SK-N-SH treated with all-trans-retinoic acid at 6 μM for 48 hours (cell line): ENCODE data around the gene HOOK1.
A peak's percentile ranks its signal among the peaks of the same experiment; 100 is the strongest.

Source experiments
- ATAC-seq: fragments of 200-7000 bp; cut with Tn5 transposase; 3 replicates; pipeline ENCODE4 v1.9.1; 2020; ENCODE audit warnings: mild to moderate bottlenecking, moderate library complexity
- ARNTL ChIP-seq: fragments of 450-650 bp; formaldehyde crosslinking; IDR thresholded peaks from 2 replicates; pipeline ENCODE4 v1.5.0; 2020; ENCODE audit warnings: low read depth, mild to moderate bottlenecking, moderate library complexity, borderline replicate concordance
- BACH2 ChIP-seq: fragments of 250-450 bp; sonication (Bioruptor Pico); IDR thresholded peaks from 2 replicates; pipeline ENCODE4 v1.9.0; 2021; ENCODE audit warnings: mild to moderate bottlenecking, borderline replicate concordance
- CSDC2 ChIP-seq: fragments of 250-450 bp; sonication (Bioruptor Pico); IDR thresholded peaks from 2 replicates; pipeline ENCODE4 v1.5.0; 2020; ENCODE audit warnings: mild to moderate bottlenecking, moderate library complexity
- ESRRG ChIP-seq: fragments of 250-450 bp; sonication (Bioruptor Pico); IDR thresholded peaks from 2 replicates; pipeline ENCODE4 v1.6.1; 2021; ENCODE audit warnings: mild to moderate bottlenecking
- GLIS3 ChIP-seq: fragments of 250-450 bp; sonication (Bioruptor Pico); IDR thresholded peaks from 2 replicates; pipeline ENCODE4 v1.5.0; 2020; ENCODE audit warnings: mild to moderate bottlenecking, moderate library complexity
- OSR1 ChIP-seq: fragments of 250-450 bp; sonication (Bioruptor Pico); IDR thresholded peaks from 2 replicates; pipeline ENCODE4 v1.8.0; 2022; ENCODE audit warnings: moderate library complexity, mild to moderate bottlenecking, inconsistent platforms
- ZFP3 ChIP-seq: fragments of 250-450 bp; sonication (Bioruptor Pico); IDR thresholded peaks from 2 replicates; pipeline ENCODE4 v1.5.0; 2020; ENCODE audit warnings: mild to moderate bottlenecking, moderate library complexity
- ZFP30 ChIP-seq: fragments of 450-650 bp; formaldehyde crosslinking; IDR thresholded peaks from 2 replicates; pipeline ENCODE4 v1.5.0; 2022; ENCODE audit warnings: mild to moderate bottlenecking, moderate library complexity
- ZNF565 ChIP-seq: fragments of 450-650 bp; formaldehyde crosslinking; conservative IDR thresholded peaks from 2 replicates; pipeline ENCODE4 v1.5.0; 2020; ENCODE audit warnings: low read depth, mild to moderate bottlenecking, moderate library complexity
- ZNF70 ChIP-seq: fragments of 450-650 bp; formaldehyde crosslinking; IDR thresholded peaks from 2 replicates; pipeline ENCODE4 v1.5.0; 2020; ENCODE audit warnings: mild to moderate bottlenecking, moderate library complexity
- ZNF8 ChIP-seq: fragments of 450-650 bp; formaldehyde crosslinking; IDR thresholded peaks from 2 replicates; pipeline ENCODE4 v1.5.0; 2020; ENCODE audit warnings: mild to moderate bottlenecking, moderate library complexity
- TF ChIP-seq, protein P1 (sequence below): fragments of 250-450 bp; sonication (Bioruptor Pico); IDR thresholded peaks from 2 replicates; pipeline ENCODE4 v1.8.0; 2020; ENCODE audit warnings: mild to moderate bottlenecking, moderate library complexity, borderline replicate concordance
- TF ChIP-seq, protein P2 (sequence below): fragments of 250-450 bp; sonication (Bioruptor Pico); IDR thresholded peaks from 2 replicates; pipeline ENCODE4 v1.5.0; 2020; ENCODE audit warnings: mild to moderate bottlenecking, moderate library complexity
- TF ChIP-seq, protein P3 (sequence below): fragments of 250-450 bp; sonication (Bioruptor Pico); IDR thresholded peaks from 2 replicates; pipeline ENCODE4 v1.5.1; 2021; ENCODE audit warnings: mild to moderate bottlenecking, moderate library complexity
- TF ChIP-seq, protein P4 (sequence below): fragments of 250-450 bp; sonication (Bioruptor Pico); IDR thresholded peaks from 2 replicates; pipeline ENCODE4 v1.8.0; 2021; ENCODE audit warnings: low read depth, mild to moderate bottlenecking, moderate library complexity, borderline replicate concordance

HOOK1 gene

DNA sequence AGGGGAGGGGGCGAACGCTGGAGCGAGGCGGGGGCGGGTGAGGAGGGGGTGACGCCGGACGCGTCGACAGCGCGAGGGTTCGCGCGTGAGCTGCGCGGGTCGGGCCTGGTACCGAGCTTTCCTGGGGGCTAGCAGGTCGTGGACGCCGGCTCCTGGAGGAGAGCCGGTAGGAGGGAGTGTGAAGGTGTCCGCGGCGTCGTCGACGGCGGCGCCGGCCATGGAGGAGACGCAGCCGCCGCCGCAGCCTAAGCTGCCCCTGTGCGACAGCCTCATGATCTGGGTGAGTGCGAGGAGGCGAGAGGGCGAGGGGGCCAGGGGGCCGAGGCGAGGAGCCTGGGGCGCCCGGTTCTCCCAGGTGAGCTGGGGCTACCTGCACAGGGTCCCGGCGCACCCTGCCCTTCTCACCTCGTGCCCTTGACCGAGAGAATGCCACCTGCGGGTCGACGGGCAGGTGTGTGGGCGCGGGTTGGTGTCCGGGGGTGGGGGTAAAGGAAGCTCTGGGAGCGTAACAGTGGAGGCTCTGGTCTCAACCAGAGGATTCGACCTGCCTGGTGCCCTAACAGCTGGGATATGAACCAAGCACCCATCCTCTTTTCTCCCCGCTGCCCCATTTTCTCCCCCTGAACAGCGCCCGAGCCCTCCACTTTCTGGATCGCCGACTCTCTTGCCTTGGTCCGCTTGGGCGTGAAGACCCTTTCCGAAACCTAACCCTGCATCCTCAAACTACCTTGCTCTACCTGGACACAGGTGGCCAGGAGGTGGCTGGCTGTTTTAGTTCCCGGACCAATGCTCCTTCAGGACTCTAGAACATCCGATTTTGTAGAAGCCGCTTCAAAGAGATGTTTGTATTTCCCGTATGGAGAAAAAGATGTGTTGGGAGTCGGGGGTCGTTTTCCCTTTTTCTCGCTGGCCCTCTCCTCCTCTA is at the start of gene HOOK1:
TSS of gene HOOK1 (plus strand) at position 49 of the 925 bp plus-strand sequence. CDS start at position 218, 169 bp downstream.
- no peak for TF ChIP-seq BACH2 (CRISPR knock-in tag)
- TF ChIP-seq, all 23 proteins: peak for 0
- ATAC-seq = peak; percentile 65

DNA sequence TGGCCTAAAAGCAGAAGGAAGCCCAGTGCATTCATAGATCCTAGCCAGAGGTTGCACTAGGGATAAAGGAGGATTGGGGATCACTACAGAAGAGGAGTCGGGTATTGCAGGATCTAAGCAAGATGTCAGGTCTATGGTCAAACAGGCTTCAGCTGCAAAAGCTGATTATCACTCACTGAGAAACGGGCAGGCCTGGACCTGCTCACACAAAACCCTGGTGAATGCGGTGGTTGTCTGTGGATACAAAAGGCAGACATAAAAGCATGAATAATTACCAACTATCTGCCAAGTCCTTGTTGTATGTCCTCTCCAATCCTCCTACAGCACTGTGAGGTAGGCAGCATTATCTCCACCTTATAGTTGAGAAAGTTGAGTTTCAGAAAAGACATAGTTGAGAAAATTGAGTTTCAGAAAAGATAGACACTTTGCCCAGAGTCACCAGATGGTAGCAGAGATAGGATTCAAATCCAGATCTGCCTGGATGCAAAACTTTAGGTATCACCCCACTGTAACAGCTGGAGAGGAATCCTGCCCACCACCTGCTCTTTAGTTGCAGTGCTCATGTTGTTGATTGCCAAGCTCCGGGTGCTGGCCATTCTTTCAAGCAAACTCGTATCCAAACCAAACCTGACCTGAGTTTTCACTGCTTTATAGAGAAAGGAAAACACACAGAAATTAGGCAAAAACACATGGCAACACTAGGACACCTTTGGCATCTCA is 49.6 kb upstream of the HOOK1 start:
- TF ChIP-seq, protein P1, sequence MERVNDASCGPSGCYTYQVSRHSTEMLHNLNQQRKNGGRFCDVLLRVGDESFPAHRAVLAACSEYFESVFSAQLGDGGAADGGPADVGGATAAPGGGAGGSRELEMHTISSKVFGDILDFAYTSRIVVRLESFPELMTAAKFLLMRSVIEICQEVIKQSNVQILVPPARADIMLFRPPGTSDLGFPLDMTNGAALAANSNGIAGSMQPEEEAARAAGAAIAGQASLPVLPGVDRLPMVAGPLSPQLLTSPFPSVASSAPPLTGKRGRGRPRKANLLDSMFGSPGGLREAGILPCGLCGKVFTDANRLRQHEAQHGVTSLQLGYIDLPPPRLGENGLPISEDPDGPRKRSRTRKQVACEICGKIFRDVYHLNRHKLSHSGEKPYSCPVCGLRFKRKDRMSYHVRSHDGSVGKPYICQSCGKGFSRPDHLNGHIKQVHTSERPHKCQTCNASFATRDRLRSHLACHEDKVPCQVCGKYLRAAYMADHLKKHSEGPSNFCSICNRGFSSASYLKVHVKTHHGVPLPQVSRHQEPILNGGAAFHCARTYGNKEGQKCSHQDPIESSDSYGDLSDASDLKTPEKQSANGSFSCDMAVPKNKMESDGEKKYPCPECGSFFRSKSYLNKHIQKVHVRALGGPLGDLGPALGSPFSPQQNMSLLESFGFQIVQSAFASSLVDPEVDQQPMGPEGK (CRISPR knock-in tag) = no peak
- TF ChIP-seq GLIS3 (CRISPR knock-in tag) = no peak
- TF ChIP-seq ZNF565 (CRISPR knock-in tag) = no peak
- TF ChIP-seq ESRRG (CRISPR knock-in tag) = no peak
- TF ChIP-seq CSDC2 (CRISPR knock-in tag) = no peak
- no peak for TF ChIP-seq OSR1 (CRISPR knock-in tag)
- peak; percentile 7; the same call in 1 of the 3 replicates for ATAC-seq

DNA sequence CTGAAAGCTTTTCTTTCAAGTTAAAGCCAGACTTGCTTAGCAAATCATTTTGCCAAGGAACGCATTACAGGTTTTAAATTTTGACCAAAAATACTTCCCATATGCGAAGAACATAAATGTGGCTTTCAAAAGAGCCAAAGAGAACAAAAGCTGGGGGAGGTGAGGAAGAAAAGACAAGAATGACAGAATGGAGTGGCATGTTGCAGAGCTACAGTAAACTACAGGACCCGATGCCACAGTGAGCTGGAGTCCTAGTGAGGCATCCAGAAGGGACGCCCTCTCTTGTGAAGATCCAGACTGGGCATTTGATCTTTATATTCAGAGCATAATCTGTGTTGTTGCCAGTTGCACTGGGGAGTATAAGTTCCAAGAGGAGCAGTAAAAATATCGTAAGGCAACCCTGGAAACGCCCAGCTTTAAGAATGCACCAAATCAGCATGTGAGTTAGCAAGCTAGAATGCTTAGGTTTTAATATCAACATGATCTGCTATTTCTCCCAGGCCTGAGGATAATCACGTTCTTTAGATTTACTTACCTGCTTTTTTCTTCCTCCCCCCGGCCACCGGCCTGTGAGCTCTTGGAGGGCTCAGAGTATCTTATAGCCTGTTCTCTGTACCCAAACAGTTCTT is 48.4 kb upstream of the HOOK1 start:
- peak; percentile 62 for ATAC-seq
- TF ChIP-seq OSR1 (CRISPR knock-in tag) (no peak), ZFP30 (no peak), ZNF8 (no peak), ESRRG (CRISPR knock-in tag) (no peak), ARNTL (CRISPR knock-in tag) (no peak), ZNF565 (CRISPR knock-in tag) (no peak)
- TF ChIP-seq, protein P1 (CRISPR knock-in tag) = no peak
- TF ChIP-seq, protein P2, sequence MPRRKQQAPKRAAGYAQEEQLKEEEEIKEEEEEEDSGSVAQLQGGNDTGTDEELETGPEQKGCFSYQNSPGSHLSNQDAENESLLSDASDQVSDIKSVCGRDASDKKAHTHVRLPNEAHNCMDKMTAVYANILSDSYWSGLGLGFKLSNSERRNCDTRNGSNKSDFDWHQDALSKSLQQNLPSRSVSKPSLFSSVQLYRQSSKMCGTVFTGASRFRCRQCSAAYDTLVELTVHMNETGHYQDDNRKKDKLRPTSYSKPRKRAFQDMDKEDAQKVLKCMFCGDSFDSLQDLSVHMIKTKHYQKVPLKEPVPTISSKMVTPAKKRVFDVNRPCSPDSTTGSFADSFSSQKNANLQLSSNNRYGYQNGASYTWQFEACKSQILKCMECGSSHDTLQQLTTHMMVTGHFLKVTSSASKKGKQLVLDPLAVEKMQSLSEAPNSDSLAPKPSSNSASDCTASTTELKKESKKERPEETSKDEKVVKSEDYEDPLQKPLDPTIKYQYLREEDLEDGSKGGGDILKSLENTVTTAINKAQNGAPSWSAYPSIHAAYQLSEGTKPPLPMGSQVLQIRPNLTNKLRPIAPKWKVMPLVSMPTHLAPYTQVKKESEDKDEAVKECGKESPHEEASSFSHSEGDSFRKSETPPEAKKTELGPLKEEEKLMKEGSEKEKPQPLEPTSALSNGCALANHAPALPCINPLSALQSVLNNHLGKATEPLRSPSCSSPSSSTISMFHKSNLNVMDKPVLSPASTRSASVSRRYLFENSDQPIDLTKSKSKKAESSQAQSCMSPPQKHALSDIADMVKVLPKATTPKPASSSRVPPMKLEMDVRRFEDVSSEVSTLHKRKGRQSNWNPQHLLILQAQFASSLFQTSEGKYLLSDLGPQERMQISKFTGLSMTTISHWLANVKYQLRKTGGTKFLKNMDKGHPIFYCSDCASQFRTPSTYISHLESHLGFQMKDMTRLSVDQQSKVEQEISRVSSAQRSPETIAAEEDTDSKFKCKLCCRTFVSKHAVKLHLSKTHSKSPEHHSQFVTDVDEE (CRISPR knock-in tag) = no peak
- TF ChIP-seq, protein P3, sequence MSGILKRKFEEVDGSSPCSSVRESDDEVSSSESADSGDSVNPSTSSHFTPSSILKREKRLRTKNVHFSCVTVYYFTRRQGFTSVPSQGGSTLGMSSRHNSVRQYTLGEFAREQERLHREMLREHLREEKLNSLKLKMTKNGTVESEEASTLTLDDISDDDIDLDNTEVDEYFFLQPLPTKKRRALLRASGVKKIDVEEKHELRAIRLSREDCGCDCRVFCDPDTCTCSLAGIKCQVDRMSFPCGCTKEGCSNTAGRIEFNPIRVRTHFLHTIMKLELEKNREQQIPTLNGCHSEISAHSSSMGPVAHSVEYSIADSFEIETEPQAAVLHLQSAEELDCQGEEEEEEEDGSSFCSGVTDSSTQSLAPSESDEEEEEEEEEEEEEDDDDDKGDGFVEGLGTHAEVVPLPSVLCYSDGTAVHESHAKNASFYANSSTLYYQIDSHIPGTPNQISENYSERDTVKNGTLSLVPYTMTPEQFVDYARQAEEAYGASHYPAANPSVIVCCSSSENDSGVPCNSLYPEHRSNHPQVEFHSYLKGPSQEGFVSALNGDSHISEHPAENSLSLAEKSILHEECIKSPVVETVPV (CRISPR knock-in tag) = no peak
- TF ChIP-seq, protein P4, sequence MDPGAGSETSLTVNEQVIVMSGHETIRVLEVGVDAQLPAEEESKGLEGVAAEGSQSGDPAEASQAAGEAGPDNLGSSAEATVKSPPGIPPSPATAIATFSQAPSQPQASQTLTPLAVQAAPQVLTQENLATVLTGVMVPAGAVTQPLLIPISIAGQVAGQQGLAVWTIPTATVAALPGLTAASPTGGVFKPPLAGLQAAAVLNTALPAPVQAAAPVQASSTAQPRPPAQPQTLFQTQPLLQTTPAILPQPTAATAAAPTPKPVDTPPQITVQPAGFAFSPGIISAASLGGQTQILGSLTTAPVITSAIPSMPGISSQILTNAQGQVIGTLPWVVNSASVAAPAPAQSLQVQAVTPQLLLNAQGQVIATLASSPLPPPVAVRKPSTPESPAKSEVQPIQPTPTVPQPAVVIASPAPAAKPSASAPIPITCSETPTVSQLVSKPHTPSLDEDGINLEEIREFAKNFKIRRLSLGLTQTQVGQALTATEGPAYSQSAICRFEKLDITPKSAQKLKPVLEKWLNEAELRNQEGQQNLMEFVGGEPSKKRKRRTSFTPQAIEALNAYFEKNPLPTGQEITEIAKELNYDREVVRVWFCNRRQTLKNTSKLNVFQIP = no peak

DNA sequence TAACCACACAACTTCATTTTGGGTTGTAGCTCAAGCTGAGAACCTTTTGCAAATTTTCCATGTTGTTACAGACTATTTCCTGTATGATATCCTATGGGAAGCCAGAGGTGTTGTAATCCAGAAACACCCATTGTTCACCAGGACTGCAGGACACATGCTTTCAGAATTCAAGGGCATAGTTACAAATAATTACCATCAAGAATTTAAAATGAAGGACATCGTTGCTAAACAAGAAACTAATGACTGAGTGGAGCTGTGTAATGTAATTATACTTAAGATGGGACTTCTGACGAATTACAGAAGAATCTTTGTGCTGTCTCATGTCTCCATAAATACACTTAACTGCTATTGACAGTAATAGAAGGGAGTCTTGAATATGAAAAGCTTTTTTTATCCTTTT is 47.6 kb upstream of the HOOK1 start:
- ATAC-seq = peak; percentile 83
- TF ChIP-seq BACH2 (CRISPR knock-in tag) (no peak), ZFP30 (no peak), GLIS3 (CRISPR knock-in tag) (no peak), ZNF565 (CRISPR knock-in tag) (no peak), ZNF70 (CRISPR knock-in tag) (no peak), ARNTL (CRISPR knock-in tag) (no peak), ZFP3 (CRISPR knock-in tag) (no peak)
- TF ChIP-seq, protein P2 (CRISPR knock-in tag) = peak; percentile 67; the same call in 1 of the 2 replicates
- TF ChIP-seq, protein P1 (CRISPR knock-in tag) = peak; percentile 86; the same call in 1 of the 2 replicates
